Sigmoid colon (tissue), 7 donors: ENCODE results near the gene STON2. TPM values are rescaled to one million over a fixed set of nuclear protein-coding genes. Genes with fewer than 3 reads are reported as not detected.

Experiments used
- DNase-seq: peaks from one replicate; pipeline ENCODE4 v3.0.0-alpha.2; 2019
- H3K27ac ChIP-seq, 4 donors: fragments of 200-600 bp; sonication (generic); one replicate each; pipeline ENCODE4 v1.5.1; 2016 to 2019; ENCODE audit warnings: mild to moderate bottlenecking in 1 of 4
- H3K27me3 ChIP-seq, 3 donors: fragments of 200-600 bp; sonication (generic); one replicate each; pipeline ENCODE4 v1.5.1; 2019; ENCODE audit warnings: mild to moderate bottlenecking in 1 of 3
- H3K36me3 ChIP-seq, 4 donors: fragments of 200-600 bp; sonication (generic); one replicate each; pipeline ENCODE4 v1.5.1; 2016 to 2019
- H3K4me1 ChIP-seq, 4 donors: fragments of 200-600 bp; sonication (generic); one replicate each; pipeline ENCODE4 v1.5.1; 2017 to 2019
- H3K4me3 ChIP-seq, 4 donors: fragments of 200-600 bp; sonication (generic); one replicate each; pipeline ENCODE4 v1.5.1; 2017 to 2019; ENCODE audit warnings: mild to moderate bottlenecking in 2 of 4, moderate library complexity in 1 of 4
- H3K9me3 ChIP-seq, 4 donors: fragments of 200-600 bp in 3 of 4; sonication (generic) in 3 of 4; one replicate each; pipeline versions ENCODE4 v1.5.1 to v1.6.1; 2013 to 2019
- EP300 ChIP-seq, 4 donors: sonication (generic); formaldehyde crosslinking; IDR thresholded peaks; one replicate each; pipeline ENCODE4 v1.6.1; 2017; ENCODE audit warnings: antibody characterized with exemption in 4 of 4
- POLR2A ChIP-seq, 2 donors: fragments of 450-650 bp; IDR thresholded peaks; one replicate each; pipeline ENCODE4 v1.6.1; 2016; ENCODE audit warnings: antibody characterized with exemption in 2 of 2, mild to moderate bottlenecking in 2 of 2, moderate library complexity in 2 of 2
- POLR2AphosphoS5 ChIP-seq, 4 donors: sonication (generic); formaldehyde crosslinking; IDR thresholded peaks; one replicate each; pipeline ENCODE4 v1.6.1; 2017; ENCODE audit warnings: antibody characterized with exemption in 4 of 4
- WGBS, 2 donors: extraction: QIAGEN DNeasy Blood & Tissue Kit; methylation state at CpG; one replicate each; pipeline ENCODE4 v1.1.7; 2013; 5-methylcytosine and 5-hydroxymethylcytosine counted together
- intact Hi-C: fragments of 100-400 bp; cut with DNase I; formaldehyde crosslinking; loops from one replicate; pipeline ENCODE4 v1.15.1; 2023
- polyA plus RNA-seq, 3 donors: library from polyadenylated mRNA; stranded (reverse); fragments of 200-250 nt; gene quantifications; one replicate each; pipeline ENCODE4 v1.2.3, GENCODE V29; 2013
- total RNA-seq, 4 donors: library from RNA; depleted of rRNA; stranded (reverse); fragments of >200 nt; gene quantifications; one replicate each; pipeline ENCODE4 v1.1.0, GENCODE V29; 2016
- TF ChIP-seq, protein P1 (sequence below), 4 experiments: fragments of 450-650 bp in 3 of 4; fragments of 200-600 bp in 1 of 4; IDR thresholded peaks; one replicate each; pipeline ENCODE4 v1.5.1; 2016 to 2019; ENCODE audit warnings: antibody characterized with exemption in 4 of 4, mild to moderate bottlenecking in 3 of 4, moderate library complexity in 2 of 4
- donor health status: healthy with polysubstance abuse.
- donor health status: Bipolar disorder and iron deficiency.
- donor health status: healthy.

STON2 gene
- total and polyA plus RNA-seq, 7 donors: 2.9 to 15.6 (median 12.2) TPM

DNA sequence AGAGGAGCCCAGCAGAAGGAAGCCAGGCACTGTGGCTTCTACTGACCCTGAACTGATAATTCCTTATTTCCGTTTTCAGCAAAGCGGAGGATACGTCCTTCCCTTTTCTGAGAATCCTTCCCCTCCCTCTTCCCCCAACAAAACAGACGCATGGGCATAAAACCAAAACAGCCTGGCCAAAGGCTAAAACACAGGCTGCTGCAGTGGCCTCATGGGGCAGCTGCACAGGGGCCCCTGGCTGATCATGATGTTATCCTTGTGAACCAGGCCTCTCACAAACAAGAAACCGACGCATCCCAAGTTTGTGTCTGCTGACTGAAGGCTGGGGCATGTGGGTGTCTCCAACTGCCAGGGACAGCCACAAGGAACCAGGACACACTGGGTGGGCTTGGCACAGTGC lies 23.4 kb upstream of the STON2 start:
- intact Hi-C loops: no loop called here
- WGBS, 2 donors: 57 to 85% methylated on average over 6 of the region's 6 CpGs
- H3K4me1 ChIP-seq: no peaks in the 10 kb centered on the region

DNA sequence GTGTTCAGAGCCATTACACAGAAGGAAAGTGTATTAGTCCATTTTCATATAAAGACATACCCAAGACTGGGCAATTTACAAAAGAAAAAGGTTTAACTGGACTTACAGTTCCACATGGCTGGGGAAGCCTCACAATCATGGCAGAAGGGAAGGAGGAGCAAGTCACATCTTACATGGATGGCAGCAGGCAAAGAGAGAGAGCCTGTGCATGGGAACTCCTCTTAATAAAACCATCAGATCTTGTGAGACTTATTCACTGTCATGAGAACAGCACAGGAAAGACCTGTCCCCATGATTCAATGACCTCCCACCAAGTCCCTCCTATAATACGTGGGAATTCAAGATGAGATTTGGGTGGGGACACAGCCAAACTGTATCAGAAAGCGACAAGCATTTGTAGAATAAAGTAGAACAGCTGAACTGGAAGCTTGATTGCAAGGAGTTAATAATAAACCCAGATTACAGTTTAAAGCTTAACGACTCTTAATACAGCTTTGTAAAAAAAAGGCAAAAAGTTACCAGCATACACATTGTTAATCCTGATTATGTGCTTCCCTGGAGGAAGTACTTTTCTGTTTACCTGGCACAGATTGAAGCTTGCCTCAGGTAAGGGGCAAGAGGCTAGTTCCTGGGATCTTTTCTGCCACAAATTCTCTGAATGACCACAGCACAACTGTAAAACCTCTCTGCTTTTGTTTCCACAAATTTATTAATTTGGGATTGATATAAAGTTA lies 18.1 kb upstream of the STON2 start:
- no peaks in the 10 kb centered on the region for H3K27me3 ChIP-seq
- DNase-seq: no peak
- no peaks in the 10 kb centered on the region for H3K4me1 ChIP-seq
- intact Hi-C loops: no loop called here
- no peaks in the 10 kb centered on the region for H3K9me3 ChIP-seq
- H3K4me3 ChIP-seq: no peak overlapping the region
- H3K27ac ChIP-seq: no peak overlapping the region
- TF ChIP-seq POLR2AphosphoS5 (IDR thresholded peaks at IDR 0.05) (no peak), POLR2A (IDR thresholded peaks at IDR 0.05) (no peak), EP300 (IDR thresholded peaks at IDR 0.05) (no peak)
- TF ChIP-seq, protein P1, sequence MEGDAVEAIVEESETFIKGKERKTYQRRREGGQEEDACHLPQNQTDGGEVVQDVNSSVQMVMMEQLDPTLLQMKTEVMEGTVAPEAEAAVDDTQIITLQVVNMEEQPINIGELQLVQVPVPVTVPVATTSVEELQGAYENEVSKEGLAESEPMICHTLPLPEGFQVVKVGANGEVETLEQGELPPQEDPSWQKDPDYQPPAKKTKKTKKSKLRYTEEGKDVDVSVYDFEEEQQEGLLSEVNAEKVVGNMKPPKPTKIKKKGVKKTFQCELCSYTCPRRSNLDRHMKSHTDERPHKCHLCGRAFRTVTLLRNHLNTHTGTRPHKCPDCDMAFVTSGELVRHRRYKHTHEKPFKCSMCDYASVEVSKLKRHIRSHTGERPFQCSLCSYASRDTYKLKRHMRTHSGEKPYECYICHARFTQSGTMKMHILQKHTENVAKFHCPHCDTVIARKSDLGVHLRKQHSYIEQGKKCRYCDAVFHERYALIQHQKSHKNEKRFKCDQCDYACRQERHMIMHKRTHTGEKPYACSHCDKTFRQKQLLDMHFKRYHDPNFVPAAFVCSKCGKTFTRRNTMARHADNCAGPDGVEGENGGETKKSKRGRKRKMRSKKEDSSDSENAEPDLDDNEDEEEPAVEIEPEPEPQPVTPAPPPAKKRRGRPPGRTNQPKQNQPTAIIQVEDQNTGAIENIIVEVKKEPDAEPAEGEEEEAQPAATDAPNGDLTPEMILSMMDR (IDR thresholded peaks at IDR 0.05): no peak
- WGBS, 2 donors: 19 to 75% methylated on average over 3 of the region's 3 CpGs
- H3K36me3 ChIP-seq: no peaks in the 10 kb centered on the region

More for the DNA sequence above, 23.4 kb upstream of the STON2 start:
- Histone ChIP-seq H3K4me3 (no peak overlapping the region), H3K27me3 (peaks cover 0 to 7% (median 0%) of the 10 kb centered on the region in 3 donors), H3K9me3 (no peaks in the 10 kb centered on the region), H3K27ac (peak overlapping the region in 2 of 4 donors; percentile 28 to 41), H3K36me3 (no peaks in the 10 kb centered on the region)
- TF ChIP-seq, protein P1 (IDR thresholded peaks at IDR 0.05): no peak
- TF ChIP-seq POLR2AphosphoS5 (IDR thresholded peaks at IDR 0.05): peak in 1 of 4 donors; percentile 10
- DNase-seq: no peak

DNA sequence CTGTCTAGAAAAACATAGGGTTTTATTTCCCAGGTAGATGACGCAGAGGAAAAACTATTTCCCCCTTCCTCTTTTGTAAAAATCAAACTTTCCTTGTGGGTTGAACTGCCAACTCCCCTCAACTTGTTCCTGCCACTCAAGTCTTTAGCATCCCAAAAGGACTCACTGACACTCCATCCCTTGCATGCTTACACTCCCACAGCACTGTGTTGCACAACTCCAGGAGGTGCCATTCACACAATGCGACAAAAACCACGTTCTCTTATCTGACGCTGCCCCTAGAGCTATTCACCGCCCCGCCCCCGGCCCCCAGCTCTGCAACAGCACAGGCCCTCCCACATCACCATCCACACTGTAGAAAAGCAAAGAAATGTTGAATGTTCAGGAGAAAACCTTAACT lies 16.9 kb upstream of the STON2 start:
- DNase-seq: no peak
- no peaks in the 10 kb centered on the region for H3K27me3 ChIP-seq
- no peaks in the 10 kb centered on the region for H3K4me1 ChIP-seq
- intact Hi-C loops: no loop called here
- no peaks in the 10 kb centered on the region for H3K9me3 ChIP-seq
- 82 to 95% methylated on average over 7 of the region's 7 CpGs for WGBS, 2 donors
- TF ChIP-seq EP300 (IDR thresholded peaks at IDR 0.05): no peak
- no peak for TF ChIP-seq POLR2A (IDR thresholded peaks at IDR 0.05)
- TF ChIP-seq, protein P1 (IDR thresholded peaks at IDR 0.05): no peak
- no peak for TF ChIP-seq POLR2AphosphoS5 (IDR thresholded peaks at IDR 0.05)
- no peaks in the 10 kb centered on the region for H3K36me3 ChIP-seq
- H3K4me3 ChIP-seq: no peak overlapping the region
- H3K27ac ChIP-seq: no peak overlapping the region

DNA sequence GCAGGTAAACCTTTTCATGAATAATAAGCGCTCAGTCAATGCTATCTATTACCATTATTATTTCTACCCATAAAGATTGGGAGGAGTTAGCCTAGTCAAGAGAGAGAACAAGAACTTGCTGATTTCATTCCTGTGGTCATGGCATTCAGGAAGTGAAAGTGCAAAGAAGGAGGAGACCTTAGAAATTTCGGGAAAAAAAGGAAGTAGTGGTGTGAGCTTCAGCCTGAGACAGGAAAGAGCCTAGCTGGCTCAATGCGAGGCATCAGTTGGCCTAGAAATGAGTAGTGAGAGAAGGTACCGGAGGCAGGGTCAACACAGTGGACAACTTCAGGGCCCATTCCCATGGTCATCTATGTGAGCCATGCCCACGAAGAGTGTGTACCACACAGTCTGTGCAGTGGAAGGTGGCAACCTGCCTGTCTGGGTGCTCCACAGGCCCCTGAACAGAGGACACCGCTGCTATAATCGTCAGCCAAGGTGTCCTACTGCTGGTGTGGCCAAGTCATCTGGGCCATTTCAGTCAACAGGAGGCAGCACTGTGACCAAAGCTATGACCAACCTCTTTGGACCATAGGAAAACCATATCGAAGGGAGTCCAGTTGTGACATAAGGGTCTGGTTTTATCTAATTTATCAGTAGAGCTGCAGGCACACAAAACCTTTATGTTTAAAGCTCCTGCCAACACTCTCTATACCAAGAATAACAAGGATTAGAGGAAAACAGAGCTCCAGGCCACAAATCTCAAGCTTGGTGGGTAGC lies 16.2 kb upstream of the STON2 start:
- intact Hi-C loops: no loop called here
- H3K9me3 ChIP-seq: no peaks in the 10 kb centered on the region
- H3K4me3 ChIP-seq: no peak overlapping the region
- no peaks in the 10 kb centered on the region for H3K27me3 ChIP-seq
- no peak overlapping the region for H3K27ac ChIP-seq
- TF ChIP-seq POLR2AphosphoS5 (IDR thresholded peaks at IDR 0.05) (no peak), EP300 (IDR thresholded peaks at IDR 0.05) (no peak), POLR2A (IDR thresholded peaks at IDR 0.05) (no peak)
- TF ChIP-seq, protein P1 (IDR thresholded peaks at IDR 0.05): no peak
- 74 to 90% methylated on average over 8 of the region's 8 CpGs for WGBS, 2 donors
- H3K4me1 ChIP-seq: no peaks in the 10 kb centered on the region
- no peaks in the 10 kb centered on the region for H3K36me3 ChIP-seq
- DNase-seq: no peak
